Measurements from ENCODE around the gene PLA2G6.

The PLA2G6 gene

DNA sequence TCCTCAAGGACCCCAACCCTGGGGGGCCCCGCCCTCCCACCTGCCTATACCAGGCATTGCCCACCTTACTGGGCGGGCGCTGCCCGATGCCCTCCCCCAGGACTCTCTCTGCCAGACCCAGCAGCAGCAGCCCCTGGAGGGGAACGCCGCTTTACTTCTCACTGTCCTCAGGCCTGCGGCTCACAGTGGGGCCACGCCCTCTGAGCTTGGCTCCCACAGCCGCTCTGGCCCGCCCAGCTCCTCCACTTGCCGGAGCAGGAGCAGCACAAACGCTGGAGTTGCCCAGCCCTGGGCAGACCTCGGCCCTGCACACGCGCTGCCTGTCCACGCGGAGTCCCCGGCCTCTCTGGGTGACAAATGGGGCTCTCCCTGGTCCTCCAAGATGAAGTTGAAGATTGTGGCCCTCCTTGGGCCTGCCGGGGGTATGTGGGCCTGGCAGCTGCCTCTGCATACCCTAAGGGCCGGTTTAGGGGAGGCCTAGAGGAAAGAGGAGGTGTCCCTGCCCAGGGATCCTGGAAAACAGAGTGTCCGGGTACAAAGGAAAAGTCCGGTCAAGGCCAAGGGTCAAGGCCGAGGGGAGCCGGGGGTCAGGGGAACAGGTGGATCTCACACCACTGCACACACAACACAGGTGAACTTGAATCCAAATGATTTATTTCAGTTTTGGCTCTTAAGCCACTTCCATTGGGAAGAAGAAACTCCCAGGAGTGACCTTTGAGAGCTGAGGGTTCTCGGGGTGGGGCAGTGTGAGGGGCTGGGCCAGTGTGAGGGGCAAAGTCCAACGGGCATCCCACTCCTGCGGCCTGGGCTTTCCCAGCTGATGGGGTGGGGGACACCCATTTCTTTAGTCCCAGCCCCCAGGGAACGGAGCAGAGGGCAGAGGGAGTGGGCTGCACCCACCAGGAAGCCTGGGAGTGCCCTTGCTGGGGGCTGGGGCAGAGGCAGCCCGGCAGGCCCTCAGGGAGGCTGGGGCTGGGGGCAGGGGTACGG is 70.5 kb downstream of the PLA2G6 start:
- no peak for DNase-seq (ENCODE audit: low read depth in 2 of 2)

DNA sequence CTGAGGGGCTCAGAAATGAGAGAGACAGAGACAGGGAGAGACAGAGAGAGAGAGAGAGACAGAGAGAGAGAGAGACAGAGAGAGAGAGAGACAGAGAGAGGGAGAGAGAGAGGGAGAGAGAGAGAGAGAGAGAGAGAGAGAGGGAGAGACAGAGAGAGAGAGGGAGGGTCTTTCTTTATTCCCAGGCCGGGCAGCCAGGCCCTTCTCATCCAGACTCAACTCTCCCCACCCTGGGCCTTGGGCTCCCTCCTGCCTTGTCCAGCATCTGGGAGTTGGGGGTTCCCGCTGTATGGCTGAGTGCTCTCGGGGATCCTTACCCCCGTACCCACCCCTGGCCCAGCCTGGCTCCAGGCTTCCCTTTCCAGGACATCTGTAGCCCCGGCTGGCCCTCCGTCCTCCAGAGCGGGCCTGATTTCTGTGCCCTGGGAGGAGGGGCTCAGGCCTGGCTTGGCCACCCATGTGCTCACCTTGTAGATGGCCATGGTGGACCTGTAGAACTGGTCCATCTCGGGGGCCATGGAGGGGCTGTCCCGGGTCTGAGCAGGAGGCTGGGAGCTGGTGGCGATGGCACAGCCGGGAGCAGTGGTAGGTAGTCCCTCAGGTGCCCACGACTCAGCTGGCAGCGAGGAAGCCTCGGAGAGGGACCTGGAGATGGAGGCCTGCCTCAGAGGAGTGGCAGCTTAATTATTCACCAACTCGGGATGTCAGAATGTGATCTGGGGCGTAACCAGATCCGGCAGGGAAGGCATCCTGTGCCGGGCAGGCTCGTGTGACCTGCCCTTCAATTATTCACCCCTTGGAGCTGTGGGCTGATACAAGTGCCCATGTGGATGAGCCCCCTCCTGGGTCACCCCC is 71.4 kb downstream of the PLA2G6 start, which contains the start of gene BAIAP2L2:
TSS of gene BAIAP2L2 (minus strand) at position 677 of the 855 bp plus-strand sequence. CDS start at position 518, 159 bp downstream.
- no peak for DNase-seq (ENCODE audit: low read depth in 2 of 2)

DNA sequence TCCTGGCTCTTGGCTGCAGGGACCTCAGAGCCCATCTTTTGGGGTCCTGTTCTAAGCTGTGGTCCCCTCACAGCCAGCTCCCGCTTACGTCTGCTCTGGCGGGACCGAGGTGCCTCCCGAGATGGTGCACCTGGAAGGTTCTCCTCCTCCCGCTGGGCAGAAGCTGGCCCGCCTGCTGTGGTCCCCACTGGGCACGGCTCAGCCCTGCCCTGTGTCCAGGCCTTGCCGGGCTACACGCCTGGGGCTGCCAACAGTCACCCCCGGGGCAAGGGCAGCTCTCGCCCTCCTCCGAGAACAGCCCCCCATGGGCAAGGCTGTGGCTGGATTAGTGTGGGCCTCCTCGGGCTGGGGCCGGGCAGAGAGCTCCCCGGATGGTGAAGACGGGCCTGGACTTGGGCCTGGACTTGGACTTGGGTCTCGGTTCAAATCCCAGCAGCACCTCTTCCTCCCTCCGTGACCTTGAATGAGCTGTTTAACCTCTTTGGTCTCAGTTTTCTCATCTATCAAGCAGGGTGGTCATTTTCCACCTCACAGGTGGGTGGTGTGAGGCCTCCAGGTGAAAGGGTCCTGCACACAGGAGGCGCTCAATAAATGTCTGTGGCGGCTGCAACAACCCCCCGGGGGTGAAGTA is 72.1 kb downstream of the PLA2G6 start:
- DNase-seq (ENCODE audit: low read depth in 2 of 2) = no peak

DNA sequence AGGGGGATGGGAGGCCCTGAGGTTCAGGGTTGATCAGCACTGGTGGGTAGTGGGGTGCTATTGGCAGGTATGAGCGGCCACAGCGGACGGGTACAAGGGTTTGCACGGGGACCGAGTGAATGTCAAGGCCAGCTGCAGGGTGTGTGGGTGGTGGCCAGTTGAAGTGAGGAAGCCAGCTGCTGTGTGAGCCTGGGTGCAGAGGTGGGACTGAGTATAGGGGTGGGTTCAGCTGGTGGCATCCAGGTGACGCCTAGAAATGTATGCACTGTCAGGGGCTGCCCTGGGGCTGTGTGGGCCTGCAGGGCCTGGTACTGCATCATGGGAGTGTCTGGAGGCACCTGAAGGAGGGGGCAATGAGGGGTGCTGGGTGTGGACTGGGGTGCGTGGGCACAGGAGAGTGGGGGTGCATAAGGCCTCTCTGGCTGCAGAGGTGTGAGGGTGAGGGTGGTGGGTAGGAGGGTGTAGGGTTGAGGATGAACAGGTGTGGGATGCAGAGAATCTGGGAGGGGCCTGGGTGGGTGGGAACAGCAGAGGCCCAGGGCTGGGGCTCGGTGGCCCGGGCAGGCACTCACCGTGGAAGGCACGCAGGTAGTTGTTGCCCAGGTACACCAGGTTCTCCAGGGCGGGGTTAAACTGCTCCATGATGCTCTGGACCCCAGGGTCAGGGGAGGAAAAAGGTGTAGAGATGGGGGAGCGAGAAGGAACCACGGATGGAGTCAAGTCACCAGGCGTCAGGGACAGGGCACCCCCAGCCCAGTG is 72.9 kb downstream of the PLA2G6 start:
- no peak for DNase-seq (ENCODE audit: low read depth in 2 of 2)

DNA sequence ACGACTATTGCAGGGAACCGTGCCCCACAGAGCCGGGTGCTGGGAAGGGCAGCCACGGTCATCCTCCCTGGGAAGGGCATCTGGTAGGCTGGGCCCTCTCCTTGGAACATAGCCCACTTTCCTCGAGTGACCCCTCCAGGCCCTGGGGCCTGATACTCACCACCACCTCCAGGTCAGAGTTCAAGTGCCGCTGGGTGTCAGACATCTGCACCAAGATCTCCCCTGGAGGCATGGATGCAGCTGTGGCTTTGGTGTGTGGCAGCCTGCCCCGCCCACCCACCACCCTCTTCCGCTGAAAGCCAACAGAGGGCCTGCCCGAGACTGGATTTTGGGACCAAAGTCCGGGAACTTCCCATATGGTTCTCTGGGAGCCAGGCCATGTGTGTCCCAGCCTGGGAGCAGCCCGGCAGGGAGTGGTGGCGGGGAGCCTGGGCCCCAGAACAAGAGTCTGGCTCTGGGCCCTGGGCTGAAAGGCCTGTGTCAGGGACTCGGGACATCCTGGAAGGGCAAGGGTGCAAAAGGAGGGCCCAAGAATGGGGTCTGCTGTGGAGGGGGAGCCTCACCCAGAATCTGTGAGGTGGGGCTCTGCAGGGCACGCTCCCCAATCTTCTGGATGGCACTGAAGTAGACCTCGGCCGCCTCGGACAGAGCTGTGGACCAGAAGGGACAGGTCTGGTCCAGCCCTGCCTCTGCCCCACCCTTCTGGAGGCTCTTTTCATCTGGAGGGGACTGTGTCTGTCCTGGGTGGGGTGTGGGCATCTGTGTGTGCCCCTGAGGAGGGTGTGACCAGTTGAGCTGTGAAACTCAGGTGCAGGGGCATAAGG is 73.7 kb downstream of the PLA2G6 start:
- no peak for DNase-seq (ENCODE audit: low read depth in 2 of 2)

DNA sequence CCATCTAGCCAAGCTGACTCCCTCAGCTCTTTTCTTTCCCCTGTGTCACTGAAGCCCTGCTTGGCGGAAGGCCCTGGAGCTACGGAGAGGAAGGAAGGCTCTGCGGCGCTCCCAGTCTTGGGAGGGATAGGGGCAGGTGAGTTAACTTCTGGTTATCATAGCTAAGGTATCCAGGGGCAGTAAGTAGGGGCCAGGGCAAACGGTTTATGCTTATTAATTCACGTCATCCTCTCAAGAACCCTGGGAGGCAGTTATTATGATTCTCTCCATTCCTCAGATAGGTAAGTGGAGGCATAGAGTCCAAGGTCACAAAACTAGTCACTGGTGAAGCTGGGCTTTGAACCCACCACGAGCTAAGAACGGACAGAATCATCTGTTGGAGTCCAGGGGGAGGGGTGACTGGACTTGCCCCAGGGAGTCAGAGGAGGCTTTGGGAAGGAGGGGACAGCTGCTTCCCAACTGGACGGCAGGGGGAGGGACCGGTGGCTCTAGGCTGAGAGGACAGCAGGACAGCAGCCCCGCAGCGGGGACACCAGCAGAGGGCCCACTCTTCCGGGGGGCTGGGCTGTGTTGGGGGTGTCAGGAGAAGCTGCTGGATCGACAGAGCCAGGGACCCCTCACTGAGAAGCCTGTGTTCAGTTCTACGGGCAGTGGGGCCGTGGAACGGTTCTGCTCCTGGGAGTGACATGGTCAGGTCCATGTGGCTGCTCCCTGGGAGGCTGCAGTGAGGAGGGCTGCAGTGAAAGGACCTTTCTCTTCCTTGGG is 74.6 kb downstream of the PLA2G6 start:
- no peak for DNase-seq (ENCODE audit: low read depth in 2 of 2)

DNA sequence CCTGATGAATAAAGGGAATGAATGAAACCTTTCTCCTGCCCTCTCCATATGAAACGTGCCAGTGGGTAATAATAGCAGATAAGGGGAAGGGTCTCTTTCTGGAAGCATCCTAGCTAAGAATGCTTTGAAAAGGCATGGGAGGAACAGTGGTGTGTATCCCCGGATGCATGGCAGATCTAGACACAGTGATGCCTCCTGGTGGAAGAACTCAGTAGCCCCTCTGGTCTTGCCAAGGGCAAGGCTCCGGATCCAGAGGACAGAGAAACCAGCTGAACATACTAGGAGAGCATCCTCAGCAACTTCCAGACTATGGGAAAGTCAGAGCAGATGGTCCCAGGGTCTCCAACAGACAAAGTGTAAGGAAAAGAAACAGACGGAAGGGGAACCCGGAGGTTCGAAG is 77.5 kb downstream of the PLA2G6 start:
- no peak for DNase-seq (ENCODE audit: low read depth in 2 of 2)

DNA sequence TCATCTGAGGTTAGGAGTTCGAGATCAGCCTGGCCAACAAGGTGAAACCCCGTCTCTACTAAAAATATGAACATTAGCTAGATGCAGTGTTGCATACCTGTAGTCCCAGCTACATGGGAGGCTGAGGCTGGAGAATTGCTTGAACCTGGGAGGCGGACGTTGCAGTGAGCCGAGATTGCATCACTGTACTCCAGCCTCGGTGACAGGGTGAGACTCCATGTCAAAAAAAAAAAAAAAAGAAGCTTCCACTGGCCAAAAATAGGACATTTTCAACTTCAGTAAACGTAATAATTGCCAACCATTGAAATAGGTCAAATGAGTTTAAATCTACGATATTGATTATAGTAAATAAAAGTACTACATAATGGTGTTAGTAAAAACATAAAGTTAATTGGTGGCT is 78.0 kb downstream of the PLA2G6 start:
- no peak for DNase-seq (ENCODE audit: low read depth in 2 of 2)

DNA sequence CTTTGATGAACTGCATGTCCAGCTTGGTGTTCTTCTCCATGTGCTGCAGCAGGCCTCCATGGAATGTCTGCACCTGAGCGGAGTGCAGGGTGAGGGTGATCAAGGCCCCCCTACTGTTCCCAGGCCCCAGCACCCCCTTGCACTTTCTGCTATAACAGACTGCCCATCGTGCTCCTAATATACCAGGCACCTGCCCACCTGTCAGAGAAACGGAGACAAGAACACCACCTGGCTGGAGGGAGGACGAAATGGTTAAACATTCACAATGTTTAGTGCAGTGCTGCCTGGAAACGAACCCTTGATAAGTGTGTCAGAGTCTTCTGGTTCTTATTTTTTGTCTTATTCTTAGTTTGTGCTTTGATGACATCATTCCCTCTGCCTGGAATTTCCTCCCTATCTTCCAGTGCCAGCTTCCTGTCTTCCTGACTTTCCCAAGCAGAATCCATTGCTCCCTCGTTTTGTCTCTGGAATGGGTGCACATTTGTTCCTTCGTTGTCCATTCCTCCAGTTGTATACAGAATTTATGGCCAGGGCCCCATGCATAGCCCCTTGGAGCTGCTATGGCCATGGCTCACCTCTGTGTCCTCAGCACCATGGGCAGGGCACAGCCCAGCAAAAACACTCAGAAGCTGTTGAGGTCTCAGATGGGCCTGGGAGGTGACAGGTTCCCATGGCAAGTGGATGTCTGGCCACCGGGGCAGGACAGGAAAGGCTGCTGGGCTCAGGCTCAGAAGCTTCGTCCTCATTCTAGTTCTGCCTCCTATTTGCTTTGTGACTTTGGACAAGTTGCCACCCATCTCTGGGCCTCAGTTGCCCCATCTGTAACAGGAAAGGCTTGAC is 83.0 kb downstream of the PLA2G6 start:
- DNase-seq (ENCODE audit: low read depth in 2 of 2) = no peak

DNA sequence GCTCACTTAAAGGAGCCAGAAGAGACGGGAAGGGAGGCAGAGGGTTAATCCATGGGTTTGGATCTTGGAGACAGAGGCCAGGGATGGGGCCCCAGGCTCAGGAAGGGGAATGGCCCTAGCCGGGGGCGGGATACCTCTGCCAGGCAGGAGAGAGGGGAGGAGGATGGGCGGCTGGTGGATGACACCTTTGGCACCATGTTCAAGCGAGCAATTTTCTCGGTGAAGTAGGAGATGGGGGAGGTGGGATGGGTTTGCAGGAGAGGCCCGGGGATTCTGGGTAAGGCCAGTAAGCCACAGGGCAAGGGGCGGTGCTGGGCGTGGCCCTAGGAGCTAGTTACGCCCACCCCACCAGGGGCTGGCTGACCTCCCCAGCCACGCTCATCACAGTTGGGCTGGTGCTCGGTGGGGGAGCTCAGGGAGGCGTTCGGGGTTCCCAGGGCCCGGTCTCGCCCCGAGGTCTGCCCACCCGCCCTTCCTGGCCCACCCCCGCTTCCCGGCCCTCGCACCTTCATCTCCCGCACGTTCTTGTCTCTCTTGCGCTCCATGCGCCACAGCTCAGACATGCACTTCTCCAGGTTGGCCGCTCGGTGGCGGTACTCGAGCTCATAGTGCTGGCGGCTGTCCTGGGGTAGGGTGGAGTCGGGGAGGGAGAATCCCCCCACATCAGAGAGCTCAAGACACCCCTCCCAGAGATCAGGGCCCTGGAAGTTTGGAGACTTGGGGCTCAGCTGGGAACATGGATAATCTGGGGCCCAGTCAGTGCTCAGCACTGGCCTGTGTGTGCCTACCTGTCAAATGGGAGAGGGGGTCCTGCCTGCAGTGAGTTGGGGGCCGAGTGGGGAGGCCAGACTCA is 83.8 kb downstream of the PLA2G6 start:
- no peak for DNase-seq (ENCODE audit: low read depth in 2 of 2)

DNA sequence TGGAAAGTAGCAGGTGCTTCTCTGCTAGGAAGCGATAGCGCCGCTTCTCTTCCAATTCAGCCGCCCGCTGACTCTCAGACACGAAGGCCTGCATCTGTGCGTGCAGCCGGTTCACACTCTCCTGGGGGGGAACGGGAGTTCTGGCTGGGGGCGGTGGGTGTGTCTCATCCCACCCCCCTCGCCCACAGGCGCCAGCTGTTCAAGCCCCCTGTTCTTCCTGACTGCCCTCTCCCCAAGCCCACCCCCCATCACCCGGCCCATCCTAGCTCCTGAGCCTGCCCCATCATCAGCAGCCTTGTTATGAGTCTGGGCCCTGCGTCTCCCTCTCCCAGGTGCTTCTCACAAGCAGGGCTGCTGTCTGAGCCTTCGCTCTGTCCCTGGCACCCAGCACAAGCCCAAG is 84.6 kb downstream of the PLA2G6 start:
- DNase-seq (ENCODE audit: low read depth in 2 of 2) = no peak

DNA sequence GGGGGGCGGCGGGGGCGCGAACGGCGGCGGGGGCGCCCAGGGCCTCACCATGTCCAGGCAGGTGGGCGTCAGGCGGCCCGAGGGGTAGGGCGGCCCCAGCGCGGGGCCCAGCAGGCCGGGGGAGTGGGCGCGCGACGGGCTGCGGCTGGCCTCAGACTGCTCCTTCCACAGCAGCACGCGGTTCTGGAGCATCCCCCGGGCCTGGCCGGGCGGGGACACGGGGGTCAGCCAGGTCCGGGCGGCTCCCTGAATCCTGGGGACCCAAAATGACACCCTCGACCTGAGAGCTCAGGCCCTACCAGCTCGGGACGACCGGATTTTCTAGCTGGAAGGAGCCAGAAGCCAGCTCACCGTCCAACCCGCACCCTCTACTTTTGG is 92.2 kb downstream of the PLA2G6 start:
- no peak for DNase-seq (ENCODE audit: low read depth in 2 of 2)

DNA sequence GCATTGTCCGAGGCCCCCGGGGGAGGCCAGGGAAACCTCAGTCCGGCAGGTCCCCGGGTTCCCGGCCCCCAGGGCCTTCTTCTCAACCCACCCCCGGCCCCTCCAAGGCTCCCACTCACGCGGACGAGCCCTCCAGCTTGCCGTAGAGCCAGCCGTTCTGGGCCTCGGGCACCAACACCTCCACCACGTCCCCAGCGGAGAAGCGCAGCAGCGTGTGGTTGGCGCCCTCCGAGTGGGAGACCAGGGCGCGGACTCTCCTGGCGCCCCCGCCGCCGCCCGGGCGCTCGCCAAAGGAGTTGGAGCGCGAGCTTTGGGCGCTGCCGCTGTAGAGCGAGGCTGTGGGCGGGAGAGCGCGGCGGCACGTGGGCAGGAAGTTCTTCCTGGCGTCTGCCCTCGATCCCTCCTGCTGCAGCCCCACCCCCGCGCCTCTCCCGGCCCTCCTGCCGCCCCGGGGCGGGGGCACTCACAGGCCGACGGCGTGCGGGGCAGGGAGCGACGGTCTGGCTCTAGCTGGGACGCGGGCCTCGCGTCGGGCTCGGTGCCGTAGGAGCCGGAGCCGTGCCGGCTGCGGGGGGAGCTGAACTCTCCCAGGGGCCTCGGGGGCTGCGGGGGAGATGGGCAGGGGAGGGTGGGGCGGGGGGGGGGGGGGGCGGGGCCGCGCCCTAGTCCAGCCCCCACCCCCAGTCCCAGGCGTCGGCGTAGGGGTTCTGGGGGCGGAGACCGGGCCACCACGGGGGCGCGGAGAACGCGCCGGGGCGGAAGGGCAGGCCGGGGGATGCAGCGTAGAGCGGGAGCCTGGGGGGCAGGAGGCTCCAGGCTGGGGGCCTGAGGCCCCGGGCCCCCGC is 92.8 kb downstream of the PLA2G6 start:
- no peak for DNase-seq (ENCODE audit: low read depth in 2 of 2)

DNA sequence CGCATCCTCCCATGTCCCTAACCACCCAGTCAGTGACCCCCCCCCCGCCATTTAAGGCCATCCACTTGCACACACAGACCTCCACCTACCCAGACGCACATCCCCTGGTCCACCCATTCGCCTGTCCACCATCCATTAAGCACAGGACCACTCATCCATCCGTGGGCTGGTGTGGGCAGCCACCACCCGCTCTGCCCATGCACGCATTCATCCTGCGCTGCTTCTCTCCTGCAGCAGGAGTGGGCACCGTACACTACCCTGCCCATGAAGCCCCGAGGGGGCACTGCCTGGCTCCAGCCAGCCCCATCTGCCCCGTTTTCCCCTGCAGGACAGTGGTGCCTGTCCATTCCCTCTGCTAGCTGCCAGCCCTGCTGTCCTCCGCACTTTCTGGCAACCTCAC is 93.8 kb downstream of the PLA2G6 start:
- no peak for DNase-seq (ENCODE audit: low read depth in 2 of 2)

DNA sequence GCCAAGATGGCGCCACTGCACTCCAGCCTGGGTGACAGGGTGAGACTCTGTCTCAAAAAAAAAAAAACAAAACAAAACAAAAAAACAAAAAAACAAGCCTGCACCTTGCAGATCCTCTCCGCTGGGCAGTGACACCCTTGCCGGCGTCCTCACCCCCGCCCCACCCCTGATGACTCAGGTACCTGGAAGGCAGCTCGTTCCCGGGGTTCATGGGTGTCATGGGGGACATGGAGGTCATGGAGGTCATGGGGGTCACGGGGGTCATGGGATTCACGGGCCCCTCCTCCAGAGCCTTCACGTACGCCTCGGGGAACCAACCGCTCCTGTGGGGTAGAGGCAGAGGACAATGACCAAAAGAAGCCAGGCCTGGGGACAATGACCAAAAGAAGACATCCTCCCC is 94.7 kb downstream of the PLA2G6 start:
- no peak for DNase-seq (ENCODE audit: low read depth in 2 of 2)

DNA sequence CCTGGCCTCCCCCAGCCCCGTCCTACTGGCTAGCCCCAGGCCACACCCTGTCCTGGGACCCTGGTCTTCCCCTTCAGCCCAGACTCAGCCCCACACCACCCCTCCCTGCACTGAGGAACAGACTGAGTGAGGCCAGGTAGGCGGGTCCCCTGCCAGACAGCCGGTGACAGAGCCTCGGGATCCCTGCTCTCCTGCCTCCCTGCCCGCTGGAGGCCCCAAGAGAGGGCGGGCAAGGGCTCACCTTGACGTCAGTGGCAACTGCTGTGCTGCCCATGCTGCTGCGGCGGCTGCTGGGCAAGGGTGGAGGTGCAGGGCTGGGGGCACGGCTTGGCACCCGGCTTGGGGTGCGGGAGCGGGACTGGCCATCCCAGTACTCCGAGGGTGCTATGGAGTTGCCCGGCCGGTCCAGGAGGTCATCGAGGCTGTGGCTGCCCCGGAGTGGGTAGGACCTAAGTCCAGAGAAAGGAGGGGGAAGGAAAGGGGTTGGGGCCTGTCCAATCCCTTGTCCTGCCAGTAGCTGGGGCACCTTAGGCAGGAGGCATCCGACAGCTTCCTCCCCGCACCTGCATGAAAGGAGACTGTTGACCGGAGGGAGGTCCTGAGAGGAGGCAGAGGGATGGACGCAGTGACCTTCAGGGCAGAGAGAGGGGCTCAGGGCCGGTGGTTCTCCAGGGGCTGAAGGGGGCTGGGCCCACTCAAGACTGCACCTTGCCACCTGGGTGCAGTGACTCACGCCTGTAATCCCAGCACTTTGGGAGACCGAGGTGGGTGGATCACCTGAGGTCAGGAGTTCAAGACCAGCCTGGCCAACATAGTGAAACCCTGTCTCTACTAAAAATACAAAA is 95.4 kb downstream of the PLA2G6 start:
- no peak for DNase-seq (ENCODE audit: low read depth in 2 of 2)

Measured in stimulated activated CD4-positive, alpha-beta T cell treated with anti-CD3 and anti-CD28 coated beads, Interleukin-4, amount 100 ng/mL, for 48 hours (primary cell).